Osteoblast (primary cell): Measurements from ENCODE around the gene DLG2. TPM values are rescaled to one million over a fixed set of nuclear protein-coding genes. Genes with fewer than 3 reads are reported as not detected.

Experiments
- DNase-seq: peaks from one replicate; pipeline ENCODE4 v3.0.0; 2011; ENCODE audit warnings: low spot score, mixed read lengths; ENCODE audit not compliant: insufficient read length; ENCODE audit errors: missing footprints
- H2AFZ ChIP-seq: 2 replicates; pipeline ENCODE4 v1.6.0; 2011; ENCODE audit warnings: mild to moderate bottlenecking, low read length
- H3K27ac ChIP-seq: 2 replicates; pipeline ENCODE4 v1.5.1; 2011; ENCODE audit warnings: mild to moderate bottlenecking, low read depth, low read length, moderate library complexity
- H3K27me3 ChIP-seq: 2 replicates; pipeline ENCODE4 v1.6.0; 2012; ENCODE audit warnings: mild to moderate bottlenecking, control low read depth, inconsistent platforms, low read length, moderate library complexity; ENCODE audit not compliant: insufficient read depth
- H3K36me3 ChIP-seq: 2 replicates; pipeline ENCODE4 v1.5.1; 2011; ENCODE audit warnings: mild to moderate bottlenecking, low read length, control low read depth, moderate library complexity; ENCODE audit not compliant: insufficient read depth
- H3K4me1 ChIP-seq: 2 replicates; pipeline ENCODE4 v1.5.1; 2011; ENCODE audit warnings: mild to moderate bottlenecking, low read length, control low read depth, moderate library complexity; ENCODE audit not compliant: insufficient read depth
- H3K4me2 ChIP-seq: 2 replicates; pipeline ENCODE4 v1.6.0; 2011; ENCODE audit warnings: mild to moderate bottlenecking, low read length; ENCODE audit not compliant: insufficient read depth
- H3K4me3 ChIP-seq: fragments of 200-600 bp; sonication (generic); 3 replicates; pipeline ENCODE4 v1.5.1; 2012; ENCODE audit warnings: mild to moderate bottlenecking, low read length, inconsistent platforms; ENCODE audit not compliant: insufficient read depth
- H3K79me2 ChIP-seq: 2 replicates; pipeline ENCODE4 v1.6.0; 2012; ENCODE audit warnings: mild to moderate bottlenecking, low read length, control low read depth, inconsistent platforms; ENCODE audit not compliant: insufficient read depth
- H3K9me3 ChIP-seq: 2 replicates; pipeline ENCODE4 v1.5.1; 2011; ENCODE audit warnings: low read depth, low read length, control low read depth
- H4K20me1 ChIP-seq: 2 replicates; pipeline ENCODE4 v1.6.0; 2012; ENCODE audit warnings: mild to moderate bottlenecking, low read length, control low read depth; ENCODE audit not compliant: insufficient read depth
- total RNA-seq: library from RNA; depleted of rRNA; stranded (reverse); fragments of >200 nt; gene quantifications from 2 replicates; pipeline ENCODE4 v1.2.3, GENCODE V29; 2012
- TF ChIP-seq, protein P1 (sequence below): IDR thresholded peaks from 2 replicates; pipeline ENCODE4 v1.5.1; 2011; ENCODE audit warnings: mild to moderate bottlenecking, low read depth, low read length, moderate library complexity; ENCODE audit errors: extremely low read depth

Gene DLG2
- total RNA-seq, 1 donor = 3.3 TPM

DNA sequence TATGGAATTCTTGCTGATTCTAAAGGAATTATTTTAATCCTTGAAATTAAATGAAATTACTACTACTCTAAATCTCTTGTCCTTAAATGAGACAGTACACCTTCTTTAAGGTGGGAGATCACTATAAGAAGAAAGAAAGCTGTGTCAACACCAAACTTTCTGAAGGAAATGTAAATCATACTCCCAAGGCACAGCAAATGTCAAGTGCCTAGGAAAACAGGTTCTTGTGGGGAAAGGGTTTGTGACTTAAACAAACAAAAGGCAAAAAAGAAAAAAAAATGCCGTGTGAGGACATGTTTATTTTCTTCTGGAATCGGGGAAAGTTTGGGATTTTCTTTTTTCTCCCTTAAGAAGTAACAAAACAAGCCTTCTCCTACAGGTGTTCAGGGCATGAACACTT lies 745.1 kb downstream of the DLG2 start:
- H3K27ac ChIP-seq = no peak overlapping the region
- no peaks in the 10 kb centered on the region for H3K9me3 ChIP-seq
- TF ChIP-seq, protein P1, sequence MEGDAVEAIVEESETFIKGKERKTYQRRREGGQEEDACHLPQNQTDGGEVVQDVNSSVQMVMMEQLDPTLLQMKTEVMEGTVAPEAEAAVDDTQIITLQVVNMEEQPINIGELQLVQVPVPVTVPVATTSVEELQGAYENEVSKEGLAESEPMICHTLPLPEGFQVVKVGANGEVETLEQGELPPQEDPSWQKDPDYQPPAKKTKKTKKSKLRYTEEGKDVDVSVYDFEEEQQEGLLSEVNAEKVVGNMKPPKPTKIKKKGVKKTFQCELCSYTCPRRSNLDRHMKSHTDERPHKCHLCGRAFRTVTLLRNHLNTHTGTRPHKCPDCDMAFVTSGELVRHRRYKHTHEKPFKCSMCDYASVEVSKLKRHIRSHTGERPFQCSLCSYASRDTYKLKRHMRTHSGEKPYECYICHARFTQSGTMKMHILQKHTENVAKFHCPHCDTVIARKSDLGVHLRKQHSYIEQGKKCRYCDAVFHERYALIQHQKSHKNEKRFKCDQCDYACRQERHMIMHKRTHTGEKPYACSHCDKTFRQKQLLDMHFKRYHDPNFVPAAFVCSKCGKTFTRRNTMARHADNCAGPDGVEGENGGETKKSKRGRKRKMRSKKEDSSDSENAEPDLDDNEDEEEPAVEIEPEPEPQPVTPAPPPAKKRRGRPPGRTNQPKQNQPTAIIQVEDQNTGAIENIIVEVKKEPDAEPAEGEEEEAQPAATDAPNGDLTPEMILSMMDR = no peak
- H2AFZ ChIP-seq = no peak overlapping the region
- no peaks in the 10 kb centered on the region for H3K36me3 ChIP-seq
- H4K20me1 ChIP-seq = no peaks in the 10 kb centered on the region
- H3K79me2 ChIP-seq = no peaks in the 10 kb centered on the region
- DNase-seq = no peak
- no peaks in the 10 kb centered on the region for H3K27me3 ChIP-seq
- H3K4me3 ChIP-seq = no peak overlapping the region
- H3K4me2 ChIP-seq = no peak overlapping the region
- H3K4me1 ChIP-seq = peaks cover 4% of the 10 kb centered on the region

DNA sequence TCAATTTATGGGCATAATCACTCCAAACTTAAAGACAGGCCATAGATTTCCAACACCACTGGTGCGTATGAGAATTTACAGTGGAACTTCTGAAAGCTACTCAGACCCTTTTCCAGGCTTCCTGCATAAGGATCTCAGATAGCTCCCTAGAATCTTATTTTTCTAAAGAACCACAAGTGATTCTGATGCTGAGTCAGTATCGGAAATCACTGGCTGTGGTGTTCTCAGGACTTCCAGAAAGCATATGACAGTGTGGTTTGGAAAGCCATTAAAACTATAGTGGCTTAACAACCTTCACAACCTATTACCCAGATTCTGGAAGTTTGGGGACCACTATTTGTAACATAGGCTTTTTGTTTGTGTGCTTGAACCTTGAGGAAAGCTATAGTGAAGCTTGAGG lies 756.0 kb downstream of the DLG2 start:
- peak overlapping the region; percentile 31 for H2AFZ ChIP-seq
- TF ChIP-seq, protein P1 = no peak
- H3K9me3 ChIP-seq = no peaks in the 10 kb centered on the region
- H3K79me2 ChIP-seq = no peaks in the 10 kb centered on the region
- no peaks in the 10 kb centered on the region for H3K27me3 ChIP-seq
- H3K27ac ChIP-seq = no peak overlapping the region
- no peaks in the 10 kb centered on the region for H3K36me3 ChIP-seq
- H3K4me2 ChIP-seq = no peak overlapping the region
- H3K4me1 ChIP-seq = peaks cover 18% of the 10 kb centered on the region
- H4K20me1 ChIP-seq = no peaks in the 10 kb centered on the region
- H3K4me3 ChIP-seq = no peak overlapping the region
- no peak for DNase-seq

DNA sequence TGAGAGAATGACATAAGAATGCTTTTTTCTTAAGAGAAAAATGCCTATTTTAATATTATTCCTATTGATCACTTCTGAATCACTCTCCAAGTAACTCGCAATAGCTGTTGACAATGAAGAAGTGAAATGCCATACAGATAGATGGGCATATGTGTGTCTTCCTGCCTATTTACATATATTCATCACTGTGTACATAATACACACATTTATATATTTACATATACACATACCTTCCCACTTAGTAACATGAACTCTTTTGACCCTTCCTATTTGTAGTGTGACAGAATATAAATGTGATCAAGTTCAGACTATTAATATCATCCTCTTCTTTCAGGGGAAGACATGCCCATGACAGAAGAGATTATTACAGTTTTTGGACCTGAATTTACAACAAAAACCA lies 756.7 kb downstream of the DLG2 start:
- Histone ChIP-seq H3K36me3 (no peaks in the 10 kb centered on the region), H3K4me2 (no peak overlapping the region), H3K27ac (no peak overlapping the region), H2AFZ (no peak overlapping the region), H3K79me2 (no peaks in the 10 kb centered on the region), H4K20me1 (no peaks in the 10 kb centered on the region), H3K27me3 (no peaks in the 10 kb centered on the region), H3K4me3 (no peak overlapping the region), H3K9me3 (no peaks in the 10 kb centered on the region), H3K4me1 (peaks cover 24% of the 10 kb centered on the region)
- no peak for DNase-seq
- TF ChIP-seq, protein P1 = no peak

DNA sequence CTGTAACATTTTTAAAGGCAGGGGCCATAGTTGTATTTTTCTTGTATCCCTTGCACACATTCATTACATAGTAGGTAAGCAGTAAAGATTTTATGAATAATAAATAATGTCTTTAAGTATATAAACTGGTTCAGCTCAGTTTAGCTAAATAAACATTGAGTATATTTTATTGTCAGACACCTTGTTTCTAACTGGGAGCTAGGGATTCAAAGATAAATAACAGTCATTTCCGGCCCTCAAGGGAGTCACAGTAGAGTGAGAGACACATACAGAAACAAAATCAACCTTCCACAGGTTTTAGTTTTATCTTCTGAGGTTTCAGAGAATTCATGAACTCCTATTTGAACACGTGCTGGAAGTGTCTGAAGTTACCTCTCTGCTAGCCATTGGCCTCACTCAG lies 760.2 kb downstream of the DLG2 start:
- H3K27me3 ChIP-seq = no peaks in the 10 kb centered on the region
- TF ChIP-seq, protein P1 = no peak
- H3K4me3 ChIP-seq = no peak overlapping the region
- no peak overlapping the region for H3K4me2 ChIP-seq
- DNase-seq = no peak
- H3K9me3 ChIP-seq = no peaks in the 10 kb centered on the region
- no peak overlapping the region for H3K27ac ChIP-seq
- H2AFZ ChIP-seq = no peak overlapping the region
- H3K4me1 ChIP-seq = peaks cover 29% of the 10 kb centered on the region
- no peaks in the 10 kb centered on the region for H3K79me2 ChIP-seq
- H4K20me1 ChIP-seq = no peaks in the 10 kb centered on the region
- H3K36me3 ChIP-seq = no peaks in the 10 kb centered on the region
